Lung microvascular endothelial cell (primary cell): ENCODE measurements around the gene VPS35. TPM values are rescaled to one million over a fixed set of nuclear protein-coding genes. Genes with fewer than 3 reads are reported as not detected.
A peak's percentile ranks its signal among the peaks of the same experiment; 100 is the strongest.

Experiments
- DNase-seq, 2 donors: peaks; one replicate each; pipeline versions ENCODE4 v3.0.0 to v3.0.0-alpha.2; 2010; ENCODE audit warnings: low read depth in 2 of 2
- total RNA-seq: library from RNA; depleted of rRNA; stranded (reverse); fragments of >200 nt; gene quantifications from 2 replicates; pipeline ENCODE4 v1.2.1, GENCODE V29; 2014

VPS35 gene
- total RNA-seq, 1 donor from 2014 or later = 64.7 TPM

GRCh38 chr16:46614006-46614405, 75.0 kb downstream of the VPS35 start:
- no peak for DNase-seq

GRCh38 chr16:46613352-46613751, 75.6 kb downstream of the VPS35 start:
- no peak for DNase-seq

- no peak for DNase-seq
Observed at GRCh38 chr16:46612121-46612520, 76.9 kb downstream of the VPS35 start.

GRCh38 chr16:46607529-46607928, 81.4 kb downstream of the VPS35 start:
- peak; percentile 73 to 83 for DNase-seq

GRCh38 chr16:46606231-46606630, 82.7 kb downstream of the VPS35 start:
- DNase-seq = no peak

Other genes with a start within 250 kb of the VPS35 start
- gene SHCBP1, start 67.8 kb downstream of the VPS35 start, total RNA-seq = 3.0 and 10.7 TPM in 2 replicates
- 2.4 and 5.4 TPM in 2 replicates for gene ORC6, start 481 bp upstream of the VPS35 start, total RNA-seq
- gene MYLK3, start 59.2 kb upstream of the VPS35 start, total RNA-seq = under 0.01 and 0.22 TPM in 2 replicates
- gene C16orf87, start 142.0 kb upstream of the VPS35 start, total RNA-seq = 5.9 and 8.9 TPM in 2 replicates
- 4.8 and 6.0 TPM in 2 replicates for gene GPT2, start 195.2 kb upstream of the VPS35 start, total RNA-seq